NCI-H748 treated with DMSO at 0.1 percent for 48 hours (cell line): Measurements from ENCODE around the gene IRGC.
A peak's percentile ranks its signal among the peaks of the same experiment; 100 is the strongest.
"Not testable (repeated sequence)": the region's sequence is repeated elsewhere in the genome, so short reads cannot be mapped to it uniquely, and the experiment has no call there.

Experiments
- DNase-seq: peaks from one replicate; lab custom pipeline; 2025; lab: John Stamatoyannopoulos, UW

IRGC gene

GRCh38 chr19:43754503-43755255 lies 38.8 kb downstream of the IRGC start, which contains the start of gene SMG9:
SMG9 (minus strand) TSS chr19:43754962; CDS start chr19:43750741, 4,221 bp downstream.
- peak; percentile 96 for DNase-seq

- peak; percentile 93 for DNase-seq
Measured at GRCh38 chr19:43755256-43755801, 39.5 kb downstream of the IRGC start.

- DNase-seq: no peak
Measured at GRCh38 chr19:43759515-43759914, 43.6 kb downstream of the IRGC start.

- no peak for DNase-seq
Measured at GRCh38 chr19:43760941-43761340, 45.1 kb downstream of the IRGC start.

- no peak for DNase-seq
Measured at GRCh38 chr19:43762814-43763213, 46.9 kb downstream of the IRGC start.

GRCh38 chr19:43763473-43763939 lies 47.6 kb downstream of the IRGC start:
- no peak for DNase-seq

- DNase-seq: not testable (repeated sequence)
Measured at GRCh38 chr19:43764684-43765083, 48.8 kb downstream of the IRGC start.

- DNase-seq: no peak
Measured at GRCh38 chr19:43765109-43765876, 49.4 kb downstream of the IRGC start.

- no peak for DNase-seq
Measured at GRCh38 chr19:43766755-43767043, 50.8 kb downstream of the IRGC start.

- no peak for DNase-seq
Measured at GRCh38 chr19:43767316-43767715, 51.4 kb downstream of the IRGC start.

GRCh38 chr19:43767818-43768217 lies 51.9 kb downstream of the IRGC start:
- DNase-seq: no peak

GRCh38 chr19:43768273-43769050 lies 52.6 kb downstream of the IRGC start:
- no peak for DNase-seq

GRCh38 chr19:43769256-43769655 lies 53.4 kb downstream of the IRGC start:
- DNase-seq: no peak
